Measurements from ENCODE around the gene MROH8.

The MROH8 gene

DNA sequence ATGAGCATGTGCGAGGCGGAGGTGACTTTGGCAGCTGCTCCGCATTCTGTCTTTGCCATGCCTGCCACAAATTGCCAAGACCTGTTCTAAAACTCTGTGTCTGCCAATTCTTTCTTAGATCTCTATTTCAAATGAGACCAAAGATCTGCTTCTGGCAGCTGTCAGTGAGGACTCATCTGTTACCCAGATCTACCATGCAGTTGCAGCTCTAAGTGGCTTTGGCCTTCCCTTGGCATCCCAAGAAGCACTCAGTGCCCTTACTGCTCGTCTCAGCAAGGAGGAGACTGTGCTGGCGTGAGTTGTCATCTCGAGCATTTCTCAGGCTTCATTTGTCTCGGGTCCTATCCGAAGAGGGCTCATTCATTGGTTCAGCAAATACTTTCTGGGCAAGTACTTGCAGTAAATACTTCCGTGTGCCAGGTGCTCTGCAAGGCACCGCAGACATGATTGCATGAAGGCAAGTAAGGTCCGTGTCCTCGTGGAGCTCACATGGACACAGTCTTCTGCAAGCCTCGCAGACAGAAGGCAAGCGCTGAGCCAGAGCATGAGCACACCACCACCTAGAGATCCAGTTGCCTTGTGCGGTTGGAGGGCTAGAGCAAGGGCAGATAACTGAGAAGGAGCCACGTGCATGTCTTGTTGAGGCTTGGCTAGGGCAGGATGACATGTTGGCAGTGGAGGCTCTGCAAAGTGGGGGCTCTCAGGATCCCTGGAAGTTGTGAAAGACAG lies 19.7 kb upstream of the MROH8 start:
- no peak for DNase-seq

DNA sequence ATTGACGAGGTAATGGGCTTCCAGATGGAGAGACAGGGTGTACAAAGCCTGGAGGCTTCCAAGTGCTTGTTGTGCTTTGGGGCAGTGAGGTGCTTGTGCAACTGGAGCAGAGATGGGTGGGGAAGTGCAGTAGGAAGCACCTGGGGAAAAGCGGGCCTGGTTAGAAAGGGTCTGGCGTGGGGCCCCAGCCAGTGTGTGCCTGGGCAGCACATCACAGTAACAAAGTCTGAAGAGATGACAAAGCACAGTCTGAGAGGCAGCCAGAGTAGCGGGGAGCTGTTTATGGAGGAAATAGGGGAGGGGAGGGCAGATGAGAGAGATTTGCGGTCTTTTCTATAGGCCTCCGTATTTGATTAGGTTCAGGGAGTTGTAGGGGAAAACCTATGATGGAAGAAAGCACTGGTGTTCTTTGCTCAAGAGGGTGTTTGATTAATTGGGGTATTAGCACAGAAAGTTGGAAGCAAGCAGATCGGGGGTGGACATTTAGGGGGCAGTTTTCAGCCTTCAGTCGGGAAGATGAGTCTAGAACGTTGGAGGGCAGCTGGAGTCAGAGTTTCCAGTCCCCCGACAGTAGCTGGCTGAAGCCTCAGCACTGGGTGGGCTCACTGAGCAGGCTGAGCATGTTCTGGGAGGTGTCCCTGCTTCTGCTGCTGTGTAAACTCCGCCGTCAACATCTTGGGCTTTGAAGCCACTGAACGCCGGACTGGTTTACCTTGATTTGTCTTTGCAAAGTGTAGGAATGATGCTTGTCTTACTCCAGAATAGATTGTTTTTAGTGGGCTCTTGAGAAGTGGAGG lies 15.5 kb upstream of the MROH8 start:
- DNase-seq = no peak

GRCh38 chr20:37193821-37194220 lies 14.5 kb upstream of the MROH8 start:
- DNase-seq = no peak

GRCh38 chr20:37193226-37193625 lies 13.9 kb upstream of the MROH8 start:
- DNase-seq = no peak

DNA sequence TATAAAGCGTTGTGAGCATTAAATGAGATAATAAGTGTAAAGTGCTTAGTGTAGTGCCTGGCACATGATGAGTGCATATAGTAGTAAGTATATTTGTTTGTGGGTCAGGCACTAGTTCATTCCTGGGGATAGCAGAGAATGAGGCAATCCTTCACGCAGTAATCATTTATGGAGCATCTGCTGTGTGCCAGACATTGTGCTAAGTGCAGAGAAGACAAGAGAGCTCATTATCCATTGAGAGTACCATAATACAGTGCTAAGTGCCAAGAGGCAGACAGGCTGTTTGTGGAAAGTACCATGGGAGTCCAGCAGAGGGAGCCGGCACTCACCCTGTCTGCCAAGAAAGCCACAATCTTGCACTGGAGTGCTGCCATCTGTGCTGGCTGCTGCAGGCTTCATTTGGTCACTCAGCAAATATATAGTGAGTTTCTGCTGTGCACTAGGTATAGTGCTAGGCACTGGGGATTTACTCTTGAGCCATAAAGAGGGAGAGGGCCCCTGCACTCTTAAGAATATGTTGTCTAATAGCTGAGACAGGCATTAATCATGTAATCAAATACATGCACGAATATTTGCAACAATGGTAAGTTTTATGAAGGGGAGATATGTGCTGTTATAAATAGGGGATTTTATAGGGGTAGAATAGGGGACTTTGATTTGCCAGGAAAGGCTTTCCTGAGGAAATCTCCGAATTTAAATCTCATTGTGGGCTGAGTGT lies 12.9 kb upstream of the MROH8 start:
- DNase-seq = peak; percentile 92

DNA sequence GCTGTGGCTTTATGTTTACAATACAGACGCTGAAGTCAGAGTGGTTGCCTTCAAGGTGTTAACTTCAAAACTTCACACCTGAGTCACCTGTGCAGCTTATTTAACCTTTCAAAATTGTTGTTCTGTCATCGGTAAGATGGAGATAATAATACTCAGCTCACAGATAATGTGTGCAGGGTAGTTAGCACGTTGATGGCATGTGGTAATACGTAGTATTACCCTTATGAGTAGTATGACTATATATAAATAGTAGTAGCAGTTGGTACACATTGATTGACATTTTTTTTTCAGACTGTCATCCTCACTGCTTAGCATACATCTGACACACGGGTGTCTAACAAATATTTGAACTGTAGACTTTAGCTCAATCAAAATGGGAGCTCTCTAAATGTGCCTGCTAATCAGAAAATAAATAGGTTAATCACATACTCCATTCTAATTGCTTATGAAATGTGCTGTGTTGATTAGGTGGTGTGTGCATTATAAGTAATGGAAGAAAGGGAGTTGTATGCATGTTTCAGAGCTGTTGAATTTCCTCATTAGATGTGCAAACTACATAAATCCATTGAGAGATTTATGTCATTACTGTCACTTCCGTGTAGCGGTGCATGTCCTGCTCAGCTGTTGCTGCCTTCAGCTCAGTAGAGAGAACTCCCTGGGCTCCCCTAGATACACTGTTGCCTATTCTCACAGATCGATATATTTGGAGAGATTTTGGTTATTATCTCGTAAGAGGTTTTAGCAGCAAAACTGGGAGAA lies 11.2 kb upstream of the MROH8 start:
- DNase-seq = no peak

GRCh38 chr20:37189416-37190016 lies 10.2 kb upstream of the MROH8 start:
- DNase-seq = no peak

GRCh38 chr20:37188787-37189186 lies 9.4 kb upstream of the MROH8 start:
- DNase-seq = no peak

DNA sequence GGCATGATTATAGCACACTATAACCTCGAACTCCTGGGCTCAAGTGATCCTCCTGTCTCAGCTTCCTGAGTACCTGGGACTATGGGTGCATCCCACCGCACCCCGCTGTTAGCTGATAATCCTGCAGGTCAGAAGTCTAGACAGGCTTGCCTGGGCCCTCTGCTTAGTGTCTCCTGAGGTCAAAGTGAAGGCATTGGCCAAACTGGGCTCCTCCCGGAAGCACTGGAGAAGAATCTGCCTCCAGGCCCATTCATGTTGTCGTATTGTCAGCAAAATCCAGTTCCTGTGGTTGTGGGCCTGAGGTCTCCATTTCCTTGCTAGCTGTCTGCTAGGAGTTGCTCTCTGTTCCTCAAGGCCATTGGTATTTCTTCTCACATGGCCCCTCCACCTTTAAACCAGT lies 6.3 kb upstream of the MROH8 start:
- DNase-seq = no peak

- no peak for DNase-seq
Measured at GRCh38 chr20:37179683-37180524, 556 bp upstream of the MROH8 start.

- DNase-seq = no peak
Measured at GRCh38 chr20:37172836-37173235, 6.5 kb downstream of the MROH8 start.

DNA sequence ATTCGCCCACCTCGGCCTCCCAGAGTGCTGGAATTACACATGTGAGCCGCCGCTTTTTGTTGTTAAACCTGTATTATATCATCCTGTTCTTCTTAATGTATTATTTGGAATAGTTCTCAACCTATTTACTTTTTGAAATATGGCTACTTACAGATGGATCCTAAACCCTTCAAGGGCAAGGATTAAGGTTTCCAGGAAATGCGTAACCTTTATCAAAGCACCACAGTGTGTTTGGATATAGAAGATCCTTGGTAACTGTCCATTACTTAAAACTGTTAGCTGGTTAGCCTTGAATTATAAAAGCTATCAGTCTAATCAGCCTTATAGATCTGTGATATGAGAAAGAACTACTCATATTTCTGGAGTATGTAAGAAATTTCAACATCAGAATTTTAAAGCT lies 12.5 kb downstream of the MROH8 start:
- no peak for DNase-seq

DNA sequence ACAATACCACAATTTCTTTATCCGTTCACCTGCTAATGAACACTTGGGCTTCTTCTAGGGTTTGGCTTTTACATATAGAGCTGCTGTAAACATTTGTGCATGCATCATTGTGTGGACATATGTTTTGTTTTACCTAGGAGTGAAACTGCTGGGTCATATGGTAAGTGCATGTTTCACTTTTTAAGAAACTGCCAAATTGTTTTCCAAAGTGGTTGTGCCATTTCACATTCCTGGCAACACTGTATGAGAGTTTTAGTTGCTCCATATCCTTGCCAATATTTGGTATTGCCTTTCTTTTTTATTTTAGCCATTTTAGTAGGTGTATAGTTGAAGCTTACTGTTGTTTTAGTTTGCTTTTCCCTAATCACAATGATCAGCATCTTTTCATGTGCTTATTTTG lies 14.3 kb downstream of the MROH8 start:
- no peak for DNase-seq

- DNase-seq = no peak
Measured at GRCh38 chr20:37163832-37164554, 15.4 kb downstream of the MROH8 start.

- DNase-seq = no peak
Measured at GRCh38 chr20:37162646-37163045, 16.7 kb downstream of the MROH8 start.

- no peak for DNase-seq
Measured at GRCh38 chr20:37161830-37162549, 17.4 kb downstream of the MROH8 start.

- DNase-seq = no peak
Measured at GRCh38 chr20:37160683-37161082, 18.7 kb downstream of the MROH8 start.

DNA sequence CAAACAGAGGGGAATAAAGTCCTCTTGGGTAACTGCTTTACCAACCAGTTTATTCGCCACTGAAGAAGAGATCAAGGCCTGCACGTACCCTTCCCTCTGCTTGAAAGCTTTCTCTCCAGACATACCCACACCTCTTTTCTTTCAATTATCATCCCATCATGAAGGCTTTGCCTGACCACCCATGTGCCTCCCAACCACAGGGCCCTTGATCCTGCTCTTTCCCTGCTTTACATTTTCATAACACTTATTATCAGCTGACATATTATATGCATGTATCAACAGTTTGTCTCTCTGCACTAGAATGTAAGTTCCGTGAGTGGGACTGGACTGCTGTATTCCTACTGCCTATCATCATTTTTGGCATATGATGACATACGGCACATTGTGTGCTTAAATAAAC lies 21.1 kb downstream of the MROH8 start:
- no peak for DNase-seq

- no peak for DNase-seq
Measured at GRCh38 chr20:37155987-37156386, 23.4 kb downstream of the MROH8 start.

- DNase-seq = no peak
Measured at GRCh38 chr20:37154684-37155298, 24.6 kb downstream of the MROH8 start.

Measured in NCI-H1105 treated with DMSO at 0.1 percent for 48 hours (cell line).